ENCODE measurements around the gene TENM4.

TENM4 gene

GRCh38 chr11:79264284-79264683 is 176.5 kb downstream of the TENM4 start:
- TF ChIP-seq, protein P1, sequence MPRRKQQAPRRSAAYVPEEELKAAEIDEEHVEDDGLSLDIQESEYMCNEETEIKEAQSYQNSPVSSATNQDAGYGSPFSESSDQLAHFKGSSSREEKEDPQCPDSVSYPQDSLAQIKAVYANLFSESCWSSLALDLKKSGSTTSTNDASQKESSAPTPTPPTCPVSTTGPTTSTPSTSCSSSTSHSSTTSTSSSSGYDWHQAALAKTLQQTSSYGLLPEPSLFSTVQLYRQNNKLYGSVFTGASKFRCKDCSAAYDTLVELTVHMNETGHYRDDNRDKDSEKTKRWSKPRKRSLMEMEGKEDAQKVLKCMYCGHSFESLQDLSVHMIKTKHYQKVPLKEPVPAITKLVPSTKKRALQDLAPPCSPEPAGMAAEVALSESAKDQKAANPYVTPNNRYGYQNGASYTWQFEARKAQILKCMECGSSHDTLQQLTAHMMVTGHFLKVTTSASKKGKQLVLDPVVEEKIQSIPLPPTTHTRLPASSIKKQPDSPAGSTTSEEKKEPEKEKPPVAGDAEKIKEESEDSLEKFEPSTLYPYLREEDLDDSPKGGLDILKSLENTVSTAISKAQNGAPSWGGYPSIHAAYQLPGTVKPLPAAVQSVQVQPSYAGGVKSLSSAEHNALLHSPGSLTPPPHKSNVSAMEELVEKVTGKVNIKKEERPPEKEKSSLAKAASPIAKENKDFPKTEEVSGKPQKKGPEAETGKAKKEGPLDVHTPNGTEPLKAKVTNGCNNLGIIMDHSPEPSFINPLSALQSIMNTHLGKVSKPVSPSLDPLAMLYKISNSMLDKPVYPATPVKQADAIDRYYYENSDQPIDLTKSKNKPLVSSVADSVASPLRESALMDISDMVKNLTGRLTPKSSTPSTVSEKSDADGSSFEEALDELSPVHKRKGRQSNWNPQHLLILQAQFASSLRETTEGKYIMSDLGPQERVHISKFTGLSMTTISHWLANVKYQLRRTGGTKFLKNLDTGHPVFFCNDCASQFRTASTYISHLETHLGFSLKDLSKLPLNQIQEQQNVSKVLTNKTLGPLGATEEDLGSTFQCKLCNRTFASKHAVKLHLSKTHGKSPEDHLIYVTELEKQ (tag by site-specific recombination; IDR thresholded peaks at IDR 0.05; ENCODE audit: borderline replicate concordance), result no peak
- TF ChIP-seq ZNF548 (tag by site-specific recombination; IDR thresholded peaks at IDR 0.05) (no peak), ZNF514 (tag by site-specific recombination; IDR thresholded peaks at IDR 0.05) (no peak), SETDB1 (IDR thresholded peaks at IDR 0.05; ENCODE audit: insufficient read length, low read length) (no peak), TRIM28 (IDR thresholded peaks at IDR 0.05; ENCODE audit: borderline replicate concordance, low read length) (no peak), ZBTB48 (tag by site-specific recombination; IDR thresholded peaks at IDR 0.05) (no peak), WT1 (tag by site-specific recombination; IDR thresholded peaks at IDR 0.05) (no peak), ZNF274 (IDR thresholded peaks at IDR 0.05; ENCODE audit: low read length) (no peak), ZNF274 (tag by site-specific recombination; IDR thresholded peaks at IDR 0.05; ENCODE audit: borderline replicate concordance) (no peak), ZNF660 (tag by site-specific recombination; IDR thresholded peaks at IDR 0.05) (no peak), YY1 (tag by site-specific recombination; IDR thresholded peaks at IDR 0.05) (no peak), ZFP41 (tag by site-specific recombination; IDR thresholded peaks at IDR 0.05; ENCODE audit: borderline replicate concordance) (no peak), PRDM2 (tag by site-specific recombination; IDR thresholded peaks at IDR 0.05; ENCODE audit: borderline replicate concordance) (no peak), ZNF585B (tag by site-specific recombination; IDR thresholded peaks at IDR 0.05) (no peak)
- TF ChIP-seq, protein P2, sequence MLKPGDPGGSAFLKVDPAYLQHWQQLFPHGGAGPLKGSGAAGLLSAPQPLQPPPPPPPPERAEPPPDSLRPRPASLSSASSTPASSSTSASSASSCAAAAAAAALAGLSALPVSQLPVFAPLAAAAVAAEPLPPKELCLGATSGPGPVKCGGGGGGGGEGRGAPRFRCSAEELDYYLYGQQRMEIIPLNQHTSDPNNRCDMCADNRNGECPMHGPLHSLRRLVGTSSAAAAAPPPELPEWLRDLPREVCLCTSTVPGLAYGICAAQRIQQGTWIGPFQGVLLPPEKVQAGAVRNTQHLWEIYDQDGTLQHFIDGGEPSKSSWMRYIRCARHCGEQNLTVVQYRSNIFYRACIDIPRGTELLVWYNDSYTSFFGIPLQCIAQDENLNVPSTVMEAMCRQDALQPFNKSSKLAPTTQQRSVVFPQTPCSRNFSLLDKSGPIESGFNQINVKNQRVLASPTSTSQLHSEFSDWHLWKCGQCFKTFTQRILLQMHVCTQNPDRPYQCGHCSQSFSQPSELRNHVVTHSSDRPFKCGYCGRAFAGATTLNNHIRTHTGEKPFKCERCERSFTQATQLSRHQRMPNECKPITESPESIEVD (tag by site-specific recombination; IDR thresholded peaks at IDR 0.05), result no peak
- CTCF ChIA-PET, result no interaction called here
- H3K36me3 ChIP-seq (ENCODE audit: control insufficient read depth in 2 of 2, insufficient read depth in 1 of 2, low read length in 2 of 2), result no peaks in the 10 kb centered on the region
- H3K4me3 ChIP-seq (ENCODE audit: low read depth, low read length), result no peak overlapping the region
- POLR2A ChIA-PET, result interaction anchor here (1.2 kb wide), 1 partner anchor 431 kb away, joined by 4 read pairs; no protein-coding TSS in a partner anchor
- H3K4me1 ChIP-seq (ENCODE audit: control insufficient read depth, insufficient read depth, low read length), result no peaks in the 10 kb centered on the region
- no peak overlapping the region for H3K27ac ChIP-seq (ENCODE audit: extremely low read depth, low read depth, low read length)
- no peaks in the 10 kb centered on the region for H3K9me3 ChIP-seq (ENCODE audit: control insufficient read depth, insufficient read depth, low read depth, low read length)

GRCh38 chr11:79263001-79263400 is 177.8 kb downstream of the TENM4 start:
- H3K4me3 ChIP-seq (ENCODE audit: low read depth, low read length), result no peak overlapping the region
- H3K36me3 ChIP-seq (ENCODE audit: control insufficient read depth in 2 of 2, insufficient read depth in 1 of 2, low read length in 2 of 2), result no peaks in the 10 kb centered on the region
- ChIA-PET CTCF (no interaction called here), POLR2A (no interaction called here)
- H3K4me1 ChIP-seq (ENCODE audit: control insufficient read depth, insufficient read depth, low read length), result no peaks in the 10 kb centered on the region
- H3K27ac ChIP-seq (ENCODE audit: extremely low read depth, low read depth, low read length), result no peak overlapping the region
- H3K9me3 ChIP-seq (ENCODE audit: control insufficient read depth, insufficient read depth, low read depth, low read length), result no peaks in the 10 kb centered on the region
- TF ChIP-seq ZBTB1 (tag by site-specific recombination; IDR thresholded peaks at IDR 0.05), result no peak
- TF ChIP-seq, protein P3, sequence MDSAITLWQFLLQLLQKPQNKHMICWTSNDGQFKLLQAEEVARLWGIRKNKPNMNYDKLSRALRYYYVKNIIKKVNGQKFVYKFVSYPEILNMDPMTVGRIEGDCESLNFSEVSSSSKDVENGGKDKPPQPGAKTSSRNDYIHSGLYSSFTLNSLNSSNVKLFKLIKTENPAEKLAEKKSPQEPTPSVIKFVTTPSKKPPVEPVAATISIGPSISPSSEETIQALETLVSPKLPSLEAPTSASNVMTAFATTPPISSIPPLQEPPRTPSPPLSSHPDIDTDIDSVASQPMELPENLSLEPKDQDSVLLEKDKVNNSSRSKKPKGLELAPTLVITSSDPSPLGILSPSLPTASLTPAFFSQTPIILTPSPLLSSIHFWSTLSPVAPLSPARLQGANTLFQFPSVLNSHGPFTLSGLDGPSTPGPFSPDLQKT (IDR thresholded peaks at IDR 0.05; ENCODE audit: borderline replicate concordance, low read depth, low read length), result no peak
- TF ChIP-seq ZNF366 (tag by site-specific recombination; conservative IDR thresholded peaks at IDR 0.05), result no peak
- TF ChIP-seq ZNF518A (tag by site-specific recombination; conservative IDR thresholded peaks at IDR 0.05; ENCODE audit: low read depth), result no peak
